GM12875 (cell line): ENCODE measurements around the gene MARCHF4.

Experiments
- H3K4me3 ChIP-seq: one replicate; pipeline ENCODE4 v1.5.1; 2011; ENCODE audit warnings: low read depth, low read length, control low read depth
- CTCF ChIP-seq: IDR thresholded peaks from 2 replicates; pipeline ENCODE4 v1.5.1; 2011; ENCODE audit warnings: low read depth, mild to moderate bottlenecking, control low read depth, inconsistent platforms, low read length, moderate library complexity, borderline replicate concordance; ENCODE audit not compliant: insufficient read depth

Gene MARCHF4

GRCh38 chr2:216375286-216375685 lies 3.0 kb upstream of the MARCHF4 start:
- no peak for TF ChIP-seq CTCF
- H3K4me3 ChIP-seq: no peak overlapping the region

- no peak for TF ChIP-seq CTCF
- H3K4me3 ChIP-seq: no peak overlapping the region
Observed at GRCh38 chr2:216373896-216374295, 1.6 kb upstream of the MARCHF4 start.

GRCh38 chr2:216372761-216373291 lies 543 bp upstream of the MARCHF4 start:
- H3K4me3 ChIP-seq: no peak overlapping the region

GRCh38 chr2:216370961-216371712 lies 1.1 kb downstream of the MARCHF4 start:
- TF ChIP-seq CTCF: no peak
- H3K4me3 ChIP-seq: no peak overlapping the region

More at GRCh38 chr2:216372761-216373291, 543 bp upstream of the MARCHF4 start:
- TF ChIP-seq CTCF: no peak

- TF ChIP-seq CTCF: no peak
- no peak overlapping the region for H3K4me3 ChIP-seq
Observed at GRCh38 chr2:216369821-216370220, 2.5 kb downstream of the MARCHF4 start.

GRCh38 chr2:216366777-216367471 lies 5.4 kb downstream of the MARCHF4 start:
- TF ChIP-seq CTCF: no peak
- H3K4me3 ChIP-seq: no peak overlapping the region
